Airway epithelial cell (primary cell): Measurements from ENCODE around the gene SLITRK3. TPM values are rescaled to one million over a fixed set of nuclear protein-coding genes. Genes with fewer than 3 reads are reported as not detected.

ENCODE experiments used
- total RNA-seq: library from RNA; depleted of rRNA; stranded (reverse); fragments of >200 nt; gene quantifications from 2 replicates; pipeline ENCODE4 v1.2.3, GENCODE V29; 2015

SLITRK3 gene
- total RNA-seq: not detected in 2 replicates

GRCh38 chr3:165195640-165196576 lies at the start of gene SLITRK3:
Gene SLITRK3 (minus strand): TSS chr3:165196384. CDS start chr3:165190830, 5,554 bp downstream.

Other genes with a start within 250 kb of the SLITRK3 start
- not detected in 2 replicates for gene SI, start 117.9 kb downstream of the SLITRK3 start, total RNA-seq